ENCODE measurements around the gene VSTM2L.
A peak's percentile ranks its signal among the peaks of the same experiment; 100 is the strongest.

GRCh38 chr20:37901240-37901639, 1.7 kb upstream of the VSTM2L start:
- TF ChIP-seq CTCF (IDR thresholded peaks at IDR 0.05; ENCODE audit: low read depth, low read length) (no peak), MAX (IDR thresholded peaks at IDR 0.05; ENCODE audit: low read depth, low read length) (peak; percentile 74), POLR2A (IDR thresholded peaks at IDR 0.05; ENCODE audit: extremely low read depth, insufficient read length) (no peak)
